22Rv1 (cell line): ENCODE measurements around the gene USP17L21.
"Not testable (repeated sequence)": the region's sequence is repeated elsewhere in the genome, so short reads cannot be mapped to it uniquely, and the experiment has no call there.

Source experiments
- ZFX ChIP-seq: fragments of 450-650 bp; IDR thresholded peaks from 2 replicates; pipeline ENCODE4 v1.6.1; 2017; ENCODE audit warnings: antibody characterized with exemption, borderline replicate concordance
- TF ChIP-seq, protein P1 (sequence below): fragments of 450-650 bp; IDR thresholded peaks from 2 replicates; pipeline ENCODE4 v1.5.1; 2017; ENCODE audit warnings: mild to moderate bottlenecking

DNA sequence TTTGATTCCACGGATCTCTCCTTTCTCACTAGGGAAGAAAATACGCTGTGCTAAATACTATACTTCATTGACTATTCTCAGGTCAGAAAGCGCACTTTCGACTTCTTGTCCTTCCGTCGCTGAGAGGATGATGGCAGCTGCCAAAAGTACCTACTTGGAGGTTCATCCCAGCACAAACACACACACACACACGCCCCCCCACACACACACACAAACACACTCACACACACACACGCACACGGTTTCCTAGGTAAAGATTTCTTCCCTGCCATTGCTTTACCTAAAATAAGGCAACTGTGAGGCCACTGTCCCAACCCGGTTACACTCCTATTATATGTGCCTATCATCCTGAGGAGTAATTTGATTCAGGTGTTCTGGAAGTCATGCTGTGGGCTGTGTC is 9.0 kb downstream of the USP17L21 start:
- TF ChIP-seq, protein P1, sequence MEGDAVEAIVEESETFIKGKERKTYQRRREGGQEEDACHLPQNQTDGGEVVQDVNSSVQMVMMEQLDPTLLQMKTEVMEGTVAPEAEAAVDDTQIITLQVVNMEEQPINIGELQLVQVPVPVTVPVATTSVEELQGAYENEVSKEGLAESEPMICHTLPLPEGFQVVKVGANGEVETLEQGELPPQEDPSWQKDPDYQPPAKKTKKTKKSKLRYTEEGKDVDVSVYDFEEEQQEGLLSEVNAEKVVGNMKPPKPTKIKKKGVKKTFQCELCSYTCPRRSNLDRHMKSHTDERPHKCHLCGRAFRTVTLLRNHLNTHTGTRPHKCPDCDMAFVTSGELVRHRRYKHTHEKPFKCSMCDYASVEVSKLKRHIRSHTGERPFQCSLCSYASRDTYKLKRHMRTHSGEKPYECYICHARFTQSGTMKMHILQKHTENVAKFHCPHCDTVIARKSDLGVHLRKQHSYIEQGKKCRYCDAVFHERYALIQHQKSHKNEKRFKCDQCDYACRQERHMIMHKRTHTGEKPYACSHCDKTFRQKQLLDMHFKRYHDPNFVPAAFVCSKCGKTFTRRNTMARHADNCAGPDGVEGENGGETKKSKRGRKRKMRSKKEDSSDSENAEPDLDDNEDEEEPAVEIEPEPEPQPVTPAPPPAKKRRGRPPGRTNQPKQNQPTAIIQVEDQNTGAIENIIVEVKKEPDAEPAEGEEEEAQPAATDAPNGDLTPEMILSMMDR = not testable (repeated sequence)
- TF ChIP-seq ZFX = not testable (repeated sequence)
